Measurements from ENCODE around the gene LDB3. TPM values are rescaled to one million over a fixed set of nuclear protein-coding genes. Genes with fewer than 3 reads are reported as not detected.

The LDB3 gene
- total and polyA plus RNA-seq, 2 of the 8 experiments (the other 6 are each of a cell fraction or from before 2014, with no cell fraction given), result 0.20 to 0.43 TPM

- no peak for TF ChIP-seq CHD7 (IDR thresholded peaks at IDR 0.05; ENCODE audit: insufficient replicate concordance, low read length)
- no peak for TF ChIP-seq CTBP2 (IDR thresholded peaks at IDR 0.05; ENCODE audit: borderline replicate concordance, insufficient read depth, insufficient read length, low read length)
- no peak for TF ChIP-seq EZH2 (IDR thresholded peaks at IDR 0.05; ENCODE audit: low read depth, low read length, severe bottlenecking)
- TF ChIP-seq EGR1 (IDR thresholded peaks at IDR 0.05; ENCODE audit: borderline replicate concordance, low read depth, low read length), result no peak
- no peak for TF ChIP-seq BACH1 (IDR thresholded peaks at IDR 0.05; ENCODE audit: low read length)
- no peak for TF ChIP-seq KDM4A (IDR thresholded peaks at IDR 0.05; ENCODE audit: low read depth, low read length, severe bottlenecking)
- TF ChIP-seq TEAD4 (IDR thresholded peaks at IDR 0.05; ENCODE audit: low read depth, low read length), result no peak
- no peak for TF ChIP-seq GTF2F1 (IDR thresholded peaks at IDR 0.05; ENCODE audit: borderline replicate concordance, low read depth, low read length)
- no peak for TF ChIP-seq TCF12 (IDR thresholded peaks at IDR 0.05; ENCODE audit: low read depth, low read length)
- TF ChIP-seq SIN3A (conservative IDR thresholded peaks at IDR 0.05 in 1 of 2, IDR thresholded peaks at IDR 0.05 in 1 of 2; ENCODE audit: low read depth in 1 of 2, low read length in 2 of 2), result no peak
- no peak for TF ChIP-seq RFX5 (IDR thresholded peaks at IDR 0.05; ENCODE audit: borderline replicate concordance, low read depth, low read length)
Observed at GRCh38 chr10:86693275-86693674, 25.0 kb downstream of the LDB3 start (continued).

All from H1 (cell line).